Mammary epithelial cell (primary cell): ENCODE measurements around the gene FKBP8.

Experiments used
- EZH2 ChIP-seq: IDR thresholded peaks from 2 replicates; pipeline ENCODE4 v1.6.1; 2012; ENCODE audit warnings: low read length, inconsistent platforms, borderline replicate concordance
- TF ChIP-seq, protein P1 (sequence below), 2 donors: IDR thresholded peaks in 1 of 2; conservative IDR thresholded peaks in 1 of 2; 2 replicates each; pipeline ENCODE4 v1.5.1; 2011 to 2012; ENCODE audit warnings: inconsistent platforms in 2 of 2, low read length in 2 of 2, mild to moderate bottlenecking in 2 of 2, control low read depth in 1 of 2, low read depth in 1 of 2; ENCODE audit not compliant: insufficient read depth in 1 of 2; ENCODE audit errors: extremely low read depth in 1 of 2

- TF ChIP-seq EZH2, result no peak
- TF ChIP-seq, protein P1, sequence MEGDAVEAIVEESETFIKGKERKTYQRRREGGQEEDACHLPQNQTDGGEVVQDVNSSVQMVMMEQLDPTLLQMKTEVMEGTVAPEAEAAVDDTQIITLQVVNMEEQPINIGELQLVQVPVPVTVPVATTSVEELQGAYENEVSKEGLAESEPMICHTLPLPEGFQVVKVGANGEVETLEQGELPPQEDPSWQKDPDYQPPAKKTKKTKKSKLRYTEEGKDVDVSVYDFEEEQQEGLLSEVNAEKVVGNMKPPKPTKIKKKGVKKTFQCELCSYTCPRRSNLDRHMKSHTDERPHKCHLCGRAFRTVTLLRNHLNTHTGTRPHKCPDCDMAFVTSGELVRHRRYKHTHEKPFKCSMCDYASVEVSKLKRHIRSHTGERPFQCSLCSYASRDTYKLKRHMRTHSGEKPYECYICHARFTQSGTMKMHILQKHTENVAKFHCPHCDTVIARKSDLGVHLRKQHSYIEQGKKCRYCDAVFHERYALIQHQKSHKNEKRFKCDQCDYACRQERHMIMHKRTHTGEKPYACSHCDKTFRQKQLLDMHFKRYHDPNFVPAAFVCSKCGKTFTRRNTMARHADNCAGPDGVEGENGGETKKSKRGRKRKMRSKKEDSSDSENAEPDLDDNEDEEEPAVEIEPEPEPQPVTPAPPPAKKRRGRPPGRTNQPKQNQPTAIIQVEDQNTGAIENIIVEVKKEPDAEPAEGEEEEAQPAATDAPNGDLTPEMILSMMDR (conservative IDR thresholded peaks at IDR 0.05 in 1 of 2, IDR thresholded peaks at IDR 0.05 in 1 of 2; ENCODE audit: extremely low read depth in 1 of 2, insufficient read depth in 1 of 2, low read depth in 1 of 2, low read length in 2 of 2), result no peak
These were observed 52.6 kb downstream of the FKBP8 start for GRCh38 chr19:18490728-18491127.
